Measurements from ENCODE around the gene B3GNT2.
"Not testable (repeated sequence)": the region's sequence is repeated elsewhere in the genome, so short reads cannot be mapped to it uniquely, and the experiment has no call there.

Gene B3GNT2

GRCh38 chr2:62229082-62229605, 33.2 kb downstream of the B3GNT2 start:
- in situ Hi-C loops (cut with MboI; ENCODE audit: low sequenced_read_pairs), result no loop called here

- in situ Hi-C loops (cut with MboI; ENCODE audit: low sequenced_read_pairs), result no loop called here
Observed at GRCh38 chr2:62231541-62231940, 35.6 kb downstream of the B3GNT2 start.

GRCh38 chr2:62234755-62235655, 39.1 kb downstream of the B3GNT2 start:
- in situ Hi-C loops (cut with MboI; ENCODE audit: low sequenced_read_pairs), result no loop called here

- in situ Hi-C loops (cut with MboI; ENCODE audit: low sequenced_read_pairs), result no loop called here
Observed at GRCh38 chr2:62236499-62236898, 40.6 kb downstream of the B3GNT2 start.

GRCh38 chr2:62238236-62238635, 42.3 kb downstream of the B3GNT2 start:
- in situ Hi-C loops (cut with MboI; ENCODE audit: low sequenced_read_pairs), result no loop called here

- in situ Hi-C loops (cut with MboI; ENCODE audit: low sequenced_read_pairs), result no loop called here
Observed at GRCh38 chr2:62240546-62240945, 44.6 kb downstream of the B3GNT2 start.

- in situ Hi-C loops (cut with MboI; ENCODE audit: low sequenced_read_pairs), result no loop called here
Observed at GRCh38 chr2:62243983-62244382, 48.1 kb downstream of the B3GNT2 start.

- in situ Hi-C loops (cut with MboI; ENCODE audit: low sequenced_read_pairs), result no loop called here
Observed at GRCh38 chr2:62248226-62248625, 52.3 kb downstream of the B3GNT2 start.

GRCh38 chr2:62250239-62250638, 54.3 kb downstream of the B3GNT2 start:
- in situ Hi-C loops (cut with MboI; ENCODE audit: low sequenced_read_pairs), result no loop called here

GRCh38 chr2:62254424-62255266, 58.7 kb downstream of the B3GNT2 start:
- in situ Hi-C loops (cut with MboI; ENCODE audit: low sequenced_read_pairs), result no loop called here

GRCh38 chr2:62257466-62257865, 61.6 kb downstream of the B3GNT2 start:
- in situ Hi-C loops (cut with MboI; ENCODE audit: low sequenced_read_pairs), result no loop called here

- in situ Hi-C loops (cut with MboI; ENCODE audit: low sequenced_read_pairs), result no loop called here
Observed at GRCh38 chr2:62263076-62263715, 67.3 kb downstream of the B3GNT2 start.

GRCh38 chr2:62264186-62264585, 68.3 kb downstream of the B3GNT2 start:
- in situ Hi-C loops (cut with MboI; ENCODE audit: low sequenced_read_pairs), result no loop called here

GRCh38 chr2:62265106-62265505, 69.2 kb downstream of the B3GNT2 start:
- in situ Hi-C loops (cut with MboI; ENCODE audit: low sequenced_read_pairs), result no loop called here

GRCh38 chr2:62266433-62267038, 70.6 kb downstream of the B3GNT2 start:
- in situ Hi-C loops (cut with MboI; ENCODE audit: low sequenced_read_pairs), result no loop called here

- in situ Hi-C loops (cut with MboI; ENCODE audit: low sequenced_read_pairs), result no loop called here
Observed at GRCh38 chr2:62267696-62268095, 71.8 kb downstream of the B3GNT2 start.

- in situ Hi-C loops (cut with MboI; ENCODE audit: low sequenced_read_pairs), result not testable (repeated sequence)
Observed at GRCh38 chr2:62268681-62269188, 72.8 kb downstream of the B3GNT2 start.

GRCh38 chr2:62270728-62271127, 74.8 kb downstream of the B3GNT2 start:
- in situ Hi-C loops (cut with MboI; ENCODE audit: low sequenced_read_pairs), result no loop called here

All from hTERT RPE-1 (cell line).